DMS79 (cell line): ENCODE results near the gene MYOD1.

Experiments used
- DNase-seq: peaks from one replicate; lab custom pipeline; 2025; lab: John Stamatoyannopoulos, UW

The MYOD1 gene

DNA sequence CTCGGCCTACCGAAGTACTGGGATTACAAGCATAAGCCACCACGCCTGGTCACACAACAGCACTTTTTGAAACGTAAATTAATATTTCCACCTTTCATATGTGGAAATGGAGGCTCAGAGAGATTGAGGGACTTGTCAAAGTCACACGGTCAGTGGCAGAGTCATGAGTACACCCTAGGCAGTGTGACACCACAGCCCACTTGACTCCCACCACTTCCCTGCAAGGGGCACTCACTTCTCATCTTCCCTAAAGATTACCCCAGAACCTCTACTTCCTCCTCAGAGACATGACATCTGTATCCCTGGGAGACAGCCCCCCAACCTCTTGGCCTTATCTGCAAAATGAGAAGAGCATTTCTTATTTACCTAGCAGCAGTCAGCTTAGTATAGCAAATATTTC lies 16.5 kb upstream of the MYOD1 start:
- DNase-seq, result no peak

DNA sequence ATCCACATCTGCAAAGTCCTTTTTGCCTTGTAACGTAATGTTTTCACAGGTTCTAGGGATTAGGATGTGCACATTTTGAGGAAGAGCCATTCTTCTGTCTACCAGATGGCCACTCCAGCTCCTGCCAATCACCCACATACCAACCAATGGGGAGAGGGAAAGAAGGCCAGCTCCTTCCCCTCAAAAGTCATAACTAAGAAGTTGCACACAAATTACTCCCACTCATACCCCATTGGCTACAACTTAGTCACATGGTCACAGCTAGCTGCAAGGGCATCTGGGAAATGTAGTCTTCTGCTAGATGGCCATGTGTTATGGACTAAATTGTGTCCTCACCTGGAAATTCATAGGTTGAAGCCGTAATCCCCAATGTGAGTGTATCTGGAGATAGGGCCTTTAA lies 15.4 kb upstream of the MYOD1 start:
- DNase-seq, result no peak

DNA sequence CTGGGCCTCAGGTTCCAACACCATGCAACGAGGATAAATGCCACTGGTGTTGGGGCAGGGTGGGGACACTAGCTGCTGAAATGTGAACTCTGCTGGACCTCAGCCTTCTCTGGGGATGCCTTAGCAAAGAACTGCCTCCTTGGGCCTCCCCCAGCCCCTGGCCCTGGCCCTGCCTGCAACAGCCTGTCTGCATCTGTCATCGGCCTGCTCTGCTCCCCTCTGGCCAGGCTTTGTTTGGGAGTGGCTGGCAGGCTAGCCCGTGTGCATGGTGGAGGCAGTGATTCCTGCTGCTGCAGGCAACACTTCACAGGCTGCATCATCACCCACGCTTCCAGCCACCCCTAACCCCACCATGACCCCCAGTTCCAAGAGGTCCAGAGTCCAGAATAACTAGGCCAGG lies 11.5 kb upstream of the MYOD1 start:
- no peak for DNase-seq

DNA sequence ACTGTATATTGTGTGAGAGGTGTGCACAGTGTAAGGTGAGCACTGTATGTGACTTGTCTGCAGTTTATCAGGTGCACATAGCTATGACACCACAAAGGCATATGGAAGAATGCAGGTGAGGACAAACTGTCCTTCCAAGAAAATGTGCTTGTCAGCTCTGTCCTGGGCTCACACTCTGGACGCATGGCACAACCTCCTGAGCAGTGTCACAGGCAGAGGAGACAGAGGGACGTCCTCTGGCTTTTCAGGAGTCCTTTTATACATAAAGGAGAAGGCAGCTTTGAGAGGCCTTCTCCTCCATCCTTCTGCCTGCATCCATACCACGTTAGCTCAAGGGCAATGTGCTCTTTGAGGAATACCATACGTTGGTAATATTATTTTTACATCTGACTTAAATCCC lies 7.5 kb upstream of the MYOD1 start:
- no peak for DNase-seq

DNA sequence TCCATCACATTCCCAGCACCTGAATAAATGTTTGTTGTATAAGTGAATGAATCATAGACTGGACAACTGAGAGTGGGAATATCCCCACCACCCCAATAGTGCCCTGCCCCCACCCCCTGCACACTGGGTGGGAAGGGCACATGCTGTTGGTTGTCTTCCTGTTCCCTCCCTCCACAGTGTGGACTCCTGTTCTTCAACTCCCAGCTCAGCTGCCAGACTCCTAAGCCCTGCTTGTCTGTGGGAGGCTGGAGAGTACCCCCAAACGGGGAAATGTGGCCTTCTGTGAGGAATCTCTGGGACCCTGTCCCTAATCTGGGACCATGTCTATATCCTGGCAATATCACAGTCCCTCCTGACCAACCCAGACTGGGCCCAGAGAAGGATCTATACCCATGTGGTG lies 5.5 kb upstream of the MYOD1 start:
- DNase-seq, result no peak

DNA sequence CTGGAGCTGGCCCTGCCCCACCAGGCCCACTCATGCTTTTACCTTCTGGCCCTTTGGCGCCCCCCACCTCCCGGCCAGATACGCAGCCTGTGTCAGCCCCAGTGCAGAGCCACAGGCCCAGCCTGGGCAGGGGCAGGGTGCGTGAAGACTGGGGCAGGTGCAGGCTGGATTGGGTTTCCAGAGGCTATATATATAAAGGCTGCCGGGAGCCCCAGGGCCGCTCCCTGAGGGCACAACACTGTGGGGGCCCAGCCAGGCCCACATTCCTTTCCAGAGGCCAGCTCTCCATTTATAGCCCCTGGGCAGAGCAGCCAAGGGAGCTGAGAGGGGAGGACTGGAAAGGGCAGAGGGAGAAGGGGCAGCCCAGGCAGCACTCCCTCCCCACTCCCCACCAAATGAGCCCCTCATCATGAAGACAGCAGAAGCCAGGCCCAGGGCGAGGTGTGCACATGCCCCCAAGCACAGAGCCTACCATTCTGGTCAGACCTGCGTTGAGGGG lies 5.0 kb upstream of the MYOD1 start:
- no peak for DNase-seq

DNA sequence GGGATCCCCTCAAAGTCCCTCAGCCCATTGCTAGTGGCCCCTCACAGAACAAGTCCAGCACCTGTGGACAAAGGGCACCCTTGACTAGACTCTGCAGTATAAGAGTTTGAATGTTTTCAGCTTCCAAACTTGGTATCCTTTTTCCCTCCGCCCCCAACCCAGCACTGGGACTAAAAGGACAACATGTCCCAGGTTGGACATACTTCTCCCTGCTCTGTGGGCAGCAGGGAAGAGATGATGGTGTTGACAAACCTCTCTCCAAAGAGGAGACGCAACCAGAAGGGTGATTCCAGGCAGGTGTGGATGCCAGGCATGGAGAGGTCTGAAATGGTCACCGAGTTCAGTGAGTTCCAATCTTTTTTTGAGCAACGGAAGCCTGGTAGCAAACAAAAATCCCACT lies 4.5 kb upstream of the MYOD1 start:
- DNase-seq, result no peak

DNA sequence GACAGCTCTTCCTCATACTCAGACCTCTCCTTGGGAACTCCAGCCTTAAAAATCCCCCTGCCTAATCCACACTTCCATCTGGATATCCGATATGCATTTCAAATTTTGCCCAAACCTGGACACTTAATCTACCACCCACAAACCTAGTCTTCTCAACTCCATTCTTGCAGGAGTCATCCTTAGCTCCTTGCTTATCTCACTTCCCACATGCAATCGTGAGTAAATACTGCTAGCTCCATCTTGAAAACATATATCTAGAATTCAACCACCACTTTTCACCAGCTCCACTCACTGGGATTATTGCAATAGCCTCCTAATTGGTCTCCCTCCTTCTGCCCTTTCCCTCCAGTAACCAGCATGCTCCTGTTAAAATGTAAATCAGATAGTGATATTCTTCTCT lies 2.6 kb upstream of the MYOD1 start:
- no peak for DNase-seq

DNA sequence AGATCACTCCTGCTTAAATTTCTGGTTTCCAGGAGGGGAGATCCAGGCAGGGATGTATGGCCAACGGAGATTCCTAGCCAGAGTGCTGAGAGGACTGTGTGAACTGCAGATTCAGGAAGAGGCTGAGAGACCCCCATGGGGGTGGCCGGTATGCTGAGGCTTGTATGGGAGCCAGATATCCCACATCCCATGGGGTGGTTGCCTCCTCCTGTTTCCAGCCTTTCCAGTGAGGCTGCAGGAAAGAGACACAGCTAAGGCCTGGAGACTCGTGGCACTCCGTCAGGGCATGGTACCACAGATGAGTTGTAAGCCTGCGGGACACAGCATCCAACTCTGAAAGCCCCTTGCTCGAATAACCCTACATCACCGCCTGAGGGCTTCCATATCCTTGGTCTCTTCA lies 1.4 kb upstream of the MYOD1 start:
- no peak for DNase-seq

DNA sequence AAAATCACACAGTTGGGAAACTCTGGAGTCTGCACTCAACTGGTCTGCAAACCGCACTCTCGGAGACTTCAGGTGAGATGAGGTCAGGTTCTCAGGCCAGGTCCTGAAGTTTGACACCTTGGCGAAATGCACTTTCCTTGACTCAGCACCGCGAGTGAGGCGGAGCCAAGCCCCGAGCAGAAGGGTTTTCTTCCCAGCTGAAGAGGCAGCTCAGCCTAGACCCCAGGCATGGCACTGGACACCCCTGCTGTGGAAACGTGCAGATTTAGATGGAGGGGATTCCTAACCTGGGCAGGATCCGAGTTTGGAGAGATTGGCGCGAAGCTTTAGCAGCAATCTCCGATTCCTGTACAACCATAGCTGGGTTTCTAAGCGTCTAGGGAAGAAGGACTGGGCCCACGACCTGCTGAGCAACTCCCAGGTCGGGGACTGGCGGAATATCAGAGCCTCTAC lies 835 bp upstream of the MYOD1 start:
- DNase-seq, result no peak

DNA sequence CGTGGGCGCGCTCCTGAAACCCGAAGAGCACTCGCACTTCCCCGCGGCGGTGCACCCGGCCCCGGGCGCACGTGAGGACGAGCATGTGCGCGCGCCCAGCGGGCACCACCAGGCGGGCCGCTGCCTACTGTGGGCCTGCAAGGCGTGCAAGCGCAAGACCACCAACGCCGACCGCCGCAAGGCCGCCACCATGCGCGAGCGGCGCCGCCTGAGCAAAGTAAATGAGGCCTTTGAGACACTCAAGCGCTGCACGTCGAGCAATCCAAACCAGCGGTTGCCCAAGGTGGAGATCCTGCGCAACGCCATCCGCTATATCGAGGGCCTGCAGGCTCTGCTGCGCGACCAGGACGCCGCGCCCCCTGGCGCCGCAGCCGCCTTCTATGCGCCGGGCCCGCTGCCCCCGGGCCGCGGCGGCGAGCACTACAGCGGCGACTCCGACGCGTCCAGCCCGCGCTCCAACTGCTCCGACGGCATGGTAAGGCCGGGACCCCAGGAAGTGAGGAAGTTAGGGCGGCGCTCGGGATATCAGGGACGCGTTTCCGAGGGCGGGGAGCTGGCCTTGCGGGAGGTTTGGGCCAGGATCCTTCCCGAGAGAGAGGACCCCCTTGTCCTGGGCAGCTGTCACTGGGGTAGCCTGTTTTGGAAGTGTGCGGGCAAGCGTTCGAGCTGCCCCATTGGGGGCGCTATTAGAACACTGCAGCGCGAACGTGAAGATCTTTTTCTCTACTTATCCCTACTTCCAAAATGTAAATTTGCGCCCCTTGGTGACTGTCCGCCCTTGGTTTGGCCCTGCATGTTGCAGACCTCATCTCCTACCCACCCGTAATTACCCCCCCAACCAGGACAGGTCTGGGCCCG lies 796 bp downstream of the MYOD1 start:
- no peak for DNase-seq

DNA sequence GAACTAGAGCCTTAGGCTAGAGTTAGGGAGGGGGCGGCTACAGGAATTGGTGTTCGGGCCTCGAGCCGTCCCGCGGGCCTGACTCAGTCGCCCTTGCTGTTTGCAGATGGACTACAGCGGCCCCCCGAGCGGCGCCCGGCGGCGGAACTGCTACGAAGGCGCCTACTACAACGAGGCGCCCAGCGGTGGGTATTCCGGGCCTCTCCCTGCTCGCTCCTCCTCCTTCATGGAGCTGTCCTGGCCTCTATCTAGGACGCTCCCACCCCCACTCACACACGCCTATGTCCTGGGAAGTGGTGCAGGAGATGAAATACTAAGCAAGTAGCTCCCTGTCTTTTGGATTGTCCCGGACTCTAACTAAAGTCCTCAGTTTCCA lies 1.4 kb downstream of the MYOD1 start:
- no peak for DNase-seq

DNA sequence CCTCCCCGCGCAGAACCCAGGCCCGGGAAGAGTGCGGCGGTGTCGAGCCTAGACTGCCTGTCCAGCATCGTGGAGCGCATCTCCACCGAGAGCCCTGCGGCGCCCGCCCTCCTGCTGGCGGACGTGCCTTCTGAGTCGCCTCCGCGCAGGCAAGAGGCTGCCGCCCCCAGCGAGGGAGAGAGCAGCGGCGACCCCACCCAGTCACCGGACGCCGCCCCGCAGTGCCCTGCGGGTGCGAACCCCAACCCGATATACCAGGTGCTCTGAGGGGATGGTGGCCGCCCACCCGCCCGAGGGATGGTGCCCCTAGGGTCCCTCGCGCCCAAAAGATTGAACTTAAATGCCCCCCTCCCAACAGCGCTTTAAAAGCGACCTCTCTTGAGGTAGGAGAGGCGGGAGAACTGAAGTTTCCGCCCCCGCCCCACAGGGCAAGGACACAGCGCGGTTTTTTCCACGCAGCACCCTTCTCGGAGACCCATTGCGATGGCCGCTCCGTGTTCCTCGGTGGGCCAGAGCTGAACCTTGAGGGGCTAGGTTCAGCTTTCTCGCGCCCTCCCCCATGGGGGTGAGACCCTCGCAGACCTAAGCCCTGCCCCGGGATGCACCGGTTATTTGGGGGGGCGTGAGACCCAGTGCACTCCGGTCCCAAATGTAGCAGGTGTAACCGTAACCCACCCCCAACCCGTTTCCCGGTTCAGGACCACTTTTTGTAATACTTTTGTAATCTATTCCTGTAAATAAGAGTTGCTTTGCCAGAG lies 2.0 kb downstream of the MYOD1 start:
- DNase-seq, result no peak

DNA sequence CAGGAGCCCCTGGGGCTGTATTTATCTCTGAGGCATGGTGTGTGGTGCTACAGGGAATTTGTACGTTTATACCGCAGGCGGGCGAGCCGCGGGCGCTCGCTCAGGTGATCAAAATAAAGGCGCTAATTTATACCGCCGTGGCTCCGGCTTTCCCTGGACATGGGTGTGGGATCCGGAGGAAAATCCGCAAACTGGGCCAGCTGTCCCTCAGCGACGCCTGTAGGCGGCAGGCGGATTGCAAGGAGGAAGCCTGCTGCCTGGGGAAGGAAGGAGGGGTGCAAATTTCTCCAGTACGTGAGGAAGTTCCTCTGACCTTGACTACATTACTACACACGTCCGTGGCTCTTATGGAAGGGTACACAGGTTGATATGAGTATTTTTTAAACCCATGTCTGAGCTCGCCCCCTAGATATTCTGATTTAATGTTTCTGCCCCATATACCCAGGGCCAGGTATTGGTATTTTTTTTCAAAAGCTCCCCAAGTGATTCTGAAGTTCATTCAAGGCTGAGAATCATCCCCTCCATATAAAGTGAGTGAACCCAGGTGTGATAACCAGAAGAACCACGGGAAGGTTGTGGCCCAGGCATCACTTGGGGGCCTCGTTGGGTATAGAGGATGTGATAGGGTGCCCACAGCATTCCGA lies 2.8 kb downstream of the MYOD1 start:
- DNase-seq, result no peak

DNA sequence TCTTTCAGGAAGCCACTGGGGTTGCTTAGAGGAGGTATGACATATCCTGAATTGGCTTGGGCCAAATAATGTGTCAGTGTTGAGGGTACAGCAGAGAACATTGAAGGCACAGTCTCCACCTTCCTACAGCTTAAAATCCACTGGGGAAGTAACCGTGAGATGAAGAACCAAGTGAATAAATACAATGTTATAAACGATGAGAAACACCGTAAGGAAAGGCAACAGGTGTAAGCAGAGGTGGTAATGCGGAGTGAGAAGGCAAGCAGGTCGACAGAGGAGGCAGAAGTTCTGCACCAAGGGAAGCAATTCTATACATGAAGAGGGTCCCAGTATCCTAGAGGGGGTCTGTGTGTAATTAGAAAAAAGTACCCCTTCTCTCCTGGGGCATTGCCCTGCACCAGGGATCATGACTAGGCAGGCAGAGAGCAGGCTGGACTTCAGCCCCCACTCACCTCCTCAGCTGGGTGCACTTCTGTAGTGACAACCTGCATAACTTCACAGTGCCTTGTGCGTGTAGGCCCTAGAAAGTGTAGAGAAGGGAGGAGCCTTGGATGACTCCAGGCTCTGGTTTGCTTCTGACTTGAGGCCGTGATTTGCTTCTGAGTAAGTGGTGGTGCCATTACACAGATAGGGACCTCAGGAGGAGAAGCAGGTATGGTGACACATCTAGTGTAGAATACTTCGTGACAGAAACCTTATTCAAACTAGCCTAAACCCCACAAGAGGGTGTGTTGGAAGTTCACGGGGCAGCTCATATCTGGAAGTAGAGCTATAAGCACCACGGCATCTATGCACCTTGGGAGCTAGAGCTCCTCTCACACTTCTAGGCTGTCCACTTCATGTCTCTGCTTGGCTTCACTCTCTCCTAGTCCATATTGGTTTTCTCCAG lies 4.9 kb downstream of the MYOD1 start:
- no peak for DNase-seq

DNA sequence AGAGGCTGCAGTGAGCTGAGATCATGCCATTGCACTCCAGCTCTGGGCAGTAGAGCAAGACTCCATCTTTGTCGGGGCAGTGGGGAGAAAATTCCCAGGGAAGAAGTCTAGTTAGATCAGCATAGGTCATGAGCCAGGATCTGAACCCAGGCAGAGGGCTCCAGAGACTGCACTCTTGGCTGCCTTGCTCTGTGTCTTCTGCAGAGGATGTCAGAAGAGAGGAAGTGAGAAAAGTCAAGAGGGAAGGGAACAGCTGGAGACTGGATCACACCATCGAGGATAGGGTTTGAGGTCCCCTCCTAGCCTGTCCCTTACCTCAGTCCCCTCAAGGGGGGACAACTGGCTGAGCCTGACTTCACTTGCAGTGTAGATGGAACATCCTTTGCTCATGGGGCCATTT lies 5.8 kb downstream of the MYOD1 start:
- no peak for DNase-seq

DNA sequence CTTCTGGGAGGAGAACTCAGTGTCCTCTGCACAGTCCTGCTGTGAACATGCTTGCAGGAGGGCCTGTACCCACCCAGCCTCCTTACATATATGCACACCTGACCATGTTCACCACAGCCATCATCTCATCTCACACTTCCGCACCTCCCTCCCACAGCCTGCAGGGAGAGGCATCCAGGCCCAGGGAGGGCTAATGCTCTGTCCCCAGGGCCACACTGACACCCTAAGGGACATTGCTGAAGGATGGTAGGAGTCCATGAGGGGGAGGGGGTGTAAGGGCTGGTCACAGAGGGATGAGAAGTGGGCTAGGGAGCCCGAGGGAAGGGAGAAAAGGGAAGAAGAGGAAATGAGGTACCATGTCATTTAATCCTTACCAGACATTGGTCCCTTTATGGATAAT lies 10.8 kb downstream of the MYOD1 start:
- DNase-seq, result no peak

DNA sequence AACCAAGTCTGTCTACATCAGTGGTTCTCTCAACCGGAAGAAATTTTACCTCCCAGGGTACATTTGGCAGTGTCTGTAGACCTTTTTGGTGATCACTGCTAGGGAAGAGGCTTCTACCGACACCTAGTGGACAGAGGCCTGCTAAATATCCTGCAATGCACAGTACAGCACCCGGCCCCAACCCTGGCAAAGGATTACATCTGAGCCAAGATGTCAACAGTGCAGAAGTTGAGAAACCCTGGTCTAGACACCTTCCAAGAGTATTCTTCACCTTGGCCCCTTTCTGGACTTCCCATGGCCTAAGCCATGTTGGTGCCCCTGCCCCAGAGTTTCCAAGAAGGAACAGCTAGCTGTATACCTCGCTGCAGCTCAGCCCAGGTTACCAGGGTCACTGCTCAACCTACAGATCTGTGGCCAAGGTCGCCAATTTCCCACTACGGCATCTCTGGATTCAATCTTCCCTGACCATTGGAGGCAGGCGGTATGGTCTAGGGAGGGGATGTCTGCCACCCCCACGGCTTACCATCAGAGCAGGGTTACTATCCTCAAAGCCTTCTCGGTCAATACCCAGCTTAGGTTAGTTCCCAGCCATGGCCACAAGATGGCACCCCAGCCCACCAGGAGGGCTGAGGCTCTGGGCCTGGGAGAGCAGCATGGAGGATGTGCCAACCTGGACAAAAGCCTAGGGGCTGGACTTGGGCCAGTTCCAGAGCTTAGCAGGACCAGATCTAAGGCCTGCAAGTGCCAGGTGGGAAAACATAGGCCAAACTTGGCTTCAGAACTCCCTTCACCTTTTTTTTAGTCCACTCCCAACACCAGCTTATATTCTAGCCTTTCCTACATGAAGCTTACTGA lies 11.5 kb downstream of the MYOD1 start:
- DNase-seq, result peak; percentile 90

DNA sequence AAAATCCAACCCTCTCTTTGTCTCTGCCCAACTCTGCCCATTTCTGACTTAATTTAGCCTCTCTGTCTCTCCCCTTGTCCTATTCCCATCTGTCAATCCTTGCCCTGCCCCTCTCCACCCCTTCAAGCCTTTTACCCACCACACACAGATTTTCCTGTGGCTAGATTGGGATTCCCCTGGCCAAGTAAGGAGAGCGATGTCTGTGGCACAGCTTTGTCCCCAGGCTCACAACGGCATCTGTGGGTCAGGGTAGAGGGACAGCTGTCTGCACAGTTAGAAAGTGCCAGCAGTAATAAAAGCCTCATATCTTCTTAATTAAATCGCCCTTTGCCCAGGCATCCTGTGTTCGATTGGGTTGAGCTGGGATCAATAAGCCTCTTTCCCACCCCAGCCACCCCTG lies 13.9 kb downstream of the MYOD1 start:
- DNase-seq, result no peak

DNA sequence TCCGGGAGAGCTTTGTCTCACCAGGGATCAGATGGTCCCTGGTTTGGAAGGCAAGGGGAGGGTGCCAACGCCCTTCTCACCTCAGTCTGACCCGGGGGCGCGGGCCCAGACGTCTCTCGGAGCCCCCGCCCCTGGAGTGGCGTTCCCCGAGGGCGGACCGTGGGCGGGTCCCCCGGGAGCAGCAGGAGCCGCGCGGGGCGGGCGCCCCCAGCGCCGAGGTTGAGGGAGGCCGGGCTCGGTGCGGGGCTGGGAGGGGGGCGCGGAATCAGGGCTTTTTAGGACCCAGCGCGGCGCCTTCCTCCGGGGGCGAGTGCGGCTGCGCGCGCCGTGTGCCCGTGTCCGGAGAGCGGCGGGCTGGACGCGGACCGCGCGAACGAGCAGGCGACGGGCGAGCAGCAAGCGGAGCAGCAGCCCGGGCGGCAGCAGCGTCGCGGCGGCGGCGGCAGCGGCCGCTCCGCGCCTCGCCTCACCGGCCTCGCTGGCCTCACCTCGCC lies 15.1 kb downstream of the MYOD1 start, which contains the start of gene KCNC1:
TSS of gene KCNC1 (plus strand) at position 364 of the 494 bp plus-strand sequence. CDS start 1,222 bp downstream, outside the sequence.
- DNase-seq, result peak; percentile 11
